Stimulated activated CD4-positive, alpha-beta T cell treated with anti-CD3 and anti-CD28 coated beads, TNF-alpha, amount 100 ng/mL, for 4 hours (primary cell): Measurements from ENCODE around the gene RERG.
"Not testable (repeated sequence)": the region's sequence is repeated elsewhere in the genome, so short reads cannot be mapped to it uniquely, and the experiment has no call there.

Source experiments
- DNase-seq, 3 experiments: peaks; one replicate each; pipeline ENCODE4 v3.0.0-alpha.2; 2020; ENCODE audit warnings: low read depth in 3 of 3

The RERG gene, protein sequence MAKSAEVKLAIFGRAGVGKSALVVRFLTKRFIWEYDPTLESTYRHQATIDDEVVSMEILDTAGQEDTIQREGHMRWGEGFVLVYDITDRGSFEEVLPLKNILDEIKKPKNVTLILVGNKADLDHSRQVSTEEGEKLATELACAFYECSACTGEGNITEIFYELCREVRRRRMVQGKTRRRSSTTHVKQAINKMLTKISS

DNA sequence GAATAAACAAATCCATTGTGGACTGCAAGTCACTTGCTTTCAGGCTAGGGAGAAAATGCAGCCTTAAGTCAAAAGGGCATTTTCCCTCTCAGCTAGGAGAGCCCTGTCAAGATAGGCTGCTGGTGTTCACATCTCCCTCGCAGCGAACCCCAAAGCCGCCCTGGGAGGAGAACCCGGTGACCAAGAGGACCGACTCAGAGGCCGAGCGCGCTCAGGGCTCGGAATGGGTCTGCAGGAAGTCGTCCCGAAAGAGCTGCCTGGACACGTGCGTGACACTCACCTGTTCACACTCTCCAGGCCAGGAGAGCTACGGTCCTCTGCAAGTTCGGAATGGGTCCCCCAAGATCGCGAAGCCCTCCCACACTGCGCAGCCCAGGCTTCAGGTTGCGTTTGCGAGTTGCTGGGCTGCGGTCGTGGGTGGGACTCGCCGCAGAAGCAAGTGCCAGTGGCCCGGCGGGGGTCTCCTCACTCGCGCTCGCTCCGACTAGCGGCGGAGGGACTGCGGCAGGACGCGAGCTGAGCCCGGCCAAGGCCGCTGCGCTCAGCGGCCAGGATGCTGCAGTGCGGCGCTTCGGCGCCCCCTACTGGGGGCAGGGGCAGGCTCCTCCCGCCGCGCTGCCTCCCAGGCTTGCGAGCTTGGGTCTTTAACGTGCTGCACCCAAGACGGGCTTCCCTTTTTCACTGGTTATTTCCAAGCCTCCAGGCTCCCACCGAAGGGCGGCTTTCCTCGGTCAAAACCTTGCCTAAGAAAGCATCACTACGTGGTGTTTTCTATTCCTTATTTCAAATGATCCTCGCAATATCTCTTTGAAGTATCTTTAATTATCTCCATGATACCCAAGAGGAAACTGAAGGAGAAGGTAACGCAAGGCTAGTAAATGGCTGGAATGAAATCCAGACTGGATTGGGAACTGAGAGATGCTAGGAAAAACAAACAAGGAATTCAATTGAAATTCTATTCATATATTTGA lies at the start of gene RERG:
Gene RERG, minus strand, starts transcription at position 503 of the 971 bp plus-strand sequence. CDS start 3,928 bp downstream, outside the sequence.
- DNase-seq = peak; percentile 35 to 55 (median 37)

DNA sequence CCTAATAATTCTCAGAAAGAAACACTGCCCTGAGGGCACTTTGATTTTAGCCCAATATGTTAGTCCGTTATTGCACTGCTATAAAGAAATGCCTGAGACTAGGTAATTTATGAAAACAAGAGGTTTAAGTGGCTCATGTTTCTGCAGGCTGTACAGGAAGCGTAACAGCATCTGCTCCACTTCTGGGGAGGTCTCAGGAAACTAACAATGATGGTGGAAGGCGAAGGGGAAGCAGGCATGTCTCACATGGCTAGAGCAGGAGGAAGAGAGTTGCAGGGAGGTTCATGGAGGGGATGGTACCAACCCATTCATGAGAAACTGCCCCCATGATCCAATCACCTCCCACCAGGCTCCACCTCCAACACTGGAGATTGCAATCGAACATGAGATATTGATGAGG lies 49.4 kb upstream of the RERG start:
- DNase-seq = no peak

- no peak for DNase-seq
Observed at GRCh38 chr12:15268927-15269552, 47.8 kb upstream of the RERG start.

DNA sequence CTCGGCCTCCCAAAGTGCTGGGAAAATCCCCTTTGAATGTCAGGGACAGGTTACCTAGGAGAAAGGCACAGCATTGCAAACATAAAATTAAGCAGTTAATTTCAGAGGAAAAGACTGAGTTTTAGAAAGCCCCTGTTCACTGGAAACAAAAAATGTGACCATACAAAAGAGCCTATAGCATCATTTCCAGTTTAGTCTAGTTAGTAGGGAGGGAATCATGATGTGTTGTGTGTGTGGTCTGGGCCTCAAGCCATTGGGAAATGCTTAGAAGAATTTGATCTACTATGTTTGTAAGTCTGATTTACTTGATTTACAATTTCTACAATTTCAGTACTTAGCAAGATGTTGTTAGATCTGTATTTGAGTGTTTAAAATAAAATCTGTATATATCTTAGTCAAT lies 47.1 kb upstream of the RERG start:
- DNase-seq = no peak

- no peak for DNase-seq
Observed at GRCh38 chr12:15265875-15266274, 44.7 kb upstream of the RERG start.

GRCh38 chr12:15256761-15257160 lies 35.5 kb upstream of the RERG start:
- DNase-seq = no peak

GRCh38 chr12:15253990-15254389 lies 32.8 kb upstream of the RERG start:
- no peak for DNase-seq

GRCh38 chr12:15244926-15245325 lies 23.7 kb upstream of the RERG start:
- no peak for DNase-seq

DNA sequence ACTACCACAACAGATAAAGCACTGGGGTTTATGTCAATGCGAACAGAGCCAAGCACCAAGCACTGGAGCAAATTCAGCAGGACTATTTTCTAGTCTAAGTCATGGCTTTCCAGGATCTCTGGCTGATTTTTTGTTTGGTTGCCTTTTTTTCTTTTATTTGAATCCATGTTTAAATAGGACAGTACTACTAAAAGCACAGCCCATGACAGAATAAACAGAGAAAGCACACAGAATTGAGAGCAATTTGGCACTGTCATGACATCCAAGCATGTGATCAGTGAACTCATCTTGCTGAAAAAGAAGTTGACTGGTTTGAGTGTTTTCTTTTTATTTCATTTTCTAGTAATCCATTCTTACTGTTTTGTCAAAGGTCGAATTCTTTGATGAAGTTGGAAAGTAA lies 23.1 kb upstream of the RERG start:
- DNase-seq = no peak

DNA sequence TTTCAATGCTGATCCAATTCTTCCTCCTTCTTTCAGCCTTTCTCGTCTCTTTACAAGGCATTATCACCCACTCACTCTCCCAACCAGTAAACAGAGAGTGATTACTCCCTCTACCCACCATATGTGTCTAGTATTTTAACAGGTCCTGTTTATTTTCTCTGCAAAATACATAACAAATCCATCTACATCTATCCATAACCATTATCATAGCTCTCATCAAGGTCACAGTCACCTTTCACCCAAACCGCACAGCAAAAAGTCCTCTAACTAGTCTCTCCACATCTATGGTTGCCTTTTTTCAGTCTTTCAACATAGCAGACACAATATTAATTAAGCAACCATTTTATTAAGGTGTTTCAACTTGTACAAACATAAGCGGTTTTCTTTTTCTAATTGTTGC lies 21.9 kb upstream of the RERG start:
- no peak for DNase-seq

DNA sequence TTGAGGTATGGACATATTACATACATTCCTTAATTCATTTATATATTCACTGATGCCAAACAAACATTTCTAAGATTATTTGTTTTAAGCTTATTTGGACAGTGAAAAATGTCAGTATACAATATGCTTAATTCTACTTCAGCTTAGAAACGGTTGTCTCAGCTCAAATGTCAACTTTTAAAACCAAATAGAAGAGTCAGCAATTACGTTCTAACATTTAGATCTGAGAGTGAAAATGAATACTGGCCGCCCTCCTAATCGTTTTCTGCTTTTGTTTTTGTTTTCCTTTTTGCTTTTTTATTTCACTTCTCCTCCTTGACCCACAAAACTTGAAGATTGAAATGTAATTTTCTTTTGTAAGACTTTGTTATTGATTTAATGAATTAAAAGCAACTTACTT lies 19.7 kb upstream of the RERG start:
- no peak for DNase-seq

GRCh38 chr12:15234508-15234907 lies 13.3 kb upstream of the RERG start:
- no peak for DNase-seq

GRCh38 chr12:15234011-15234410 lies 12.8 kb upstream of the RERG start:
- no peak for DNase-seq

DNA sequence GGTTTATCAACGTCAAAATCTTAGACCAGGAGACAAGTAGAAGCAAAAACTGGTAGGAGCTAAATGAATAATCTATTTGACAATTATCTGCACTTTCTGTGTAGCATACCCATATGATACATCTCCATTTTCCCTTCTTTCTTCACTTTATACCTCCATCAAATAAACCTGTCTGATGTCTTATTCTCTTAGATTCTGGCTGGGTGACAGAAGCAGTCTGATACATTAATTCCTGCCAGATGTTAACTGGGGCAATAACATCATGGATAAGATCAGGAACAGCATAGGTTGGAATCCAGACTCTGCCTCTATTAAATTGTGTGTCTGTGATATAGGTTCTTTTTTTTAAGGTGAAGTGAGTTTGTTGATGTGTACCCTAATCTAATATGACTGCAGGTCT lies 11.7 kb upstream of the RERG start:
- no peak for DNase-seq

GRCh38 chr12:15231493-15231892 lies 10.3 kb upstream of the RERG start:
- no peak for DNase-seq

- DNase-seq = no peak
Observed at GRCh38 chr12:15230751-15231150, 9.5 kb upstream of the RERG start.

GRCh38 chr12:15230137-15230536 lies 8.9 kb upstream of the RERG start:
- no peak for DNase-seq

DNA sequence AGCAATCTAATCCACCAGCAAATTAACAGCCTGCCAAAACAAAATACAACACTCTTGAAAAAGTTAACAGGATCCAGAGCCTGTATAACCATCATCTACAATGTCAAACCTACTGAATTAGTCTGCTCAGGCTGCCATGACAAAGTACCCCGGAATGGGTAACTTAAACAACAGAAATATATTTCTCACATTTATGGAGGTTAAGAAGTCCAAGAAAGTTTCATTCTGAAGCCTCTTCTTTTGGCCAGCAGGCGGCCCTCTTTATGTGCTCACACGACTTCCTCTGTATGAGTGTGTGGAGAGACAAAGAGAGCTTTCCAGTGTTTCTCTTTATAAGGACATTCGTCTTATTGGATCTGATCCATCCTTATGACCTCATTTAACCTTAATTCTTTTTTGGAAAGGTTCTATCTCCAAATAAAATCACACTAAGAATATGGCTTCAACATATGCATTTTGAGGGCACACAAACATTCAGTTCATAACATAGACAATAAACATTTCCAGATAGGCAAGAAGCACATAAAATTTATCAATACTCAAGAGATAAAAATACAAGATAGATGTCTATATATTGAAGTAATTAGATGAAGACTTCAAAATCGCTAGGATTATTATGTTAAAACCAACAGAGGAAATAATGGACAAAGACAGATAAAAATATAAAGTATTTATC lies 5.9 kb upstream of the RERG start:
- DNase-seq = no peak

DNA sequence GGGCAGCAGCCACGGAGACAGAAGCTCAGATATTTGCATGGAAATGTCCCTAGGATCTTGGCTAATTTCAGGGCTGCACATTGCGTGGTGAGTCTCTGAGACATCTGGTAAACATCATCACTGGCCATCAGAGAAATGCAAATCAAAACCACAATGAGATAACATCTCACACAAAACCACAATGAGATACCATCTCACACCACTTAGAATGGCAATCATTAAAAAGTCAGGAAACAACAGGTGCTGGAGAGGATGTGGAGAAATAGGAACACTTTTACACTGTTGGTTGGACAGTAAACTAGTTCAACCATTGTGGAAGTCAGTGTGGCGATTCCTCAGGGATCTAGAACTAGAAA lies 4.6 kb upstream of the RERG start:
- not testable (repeated sequence) for DNase-seq

DNA sequence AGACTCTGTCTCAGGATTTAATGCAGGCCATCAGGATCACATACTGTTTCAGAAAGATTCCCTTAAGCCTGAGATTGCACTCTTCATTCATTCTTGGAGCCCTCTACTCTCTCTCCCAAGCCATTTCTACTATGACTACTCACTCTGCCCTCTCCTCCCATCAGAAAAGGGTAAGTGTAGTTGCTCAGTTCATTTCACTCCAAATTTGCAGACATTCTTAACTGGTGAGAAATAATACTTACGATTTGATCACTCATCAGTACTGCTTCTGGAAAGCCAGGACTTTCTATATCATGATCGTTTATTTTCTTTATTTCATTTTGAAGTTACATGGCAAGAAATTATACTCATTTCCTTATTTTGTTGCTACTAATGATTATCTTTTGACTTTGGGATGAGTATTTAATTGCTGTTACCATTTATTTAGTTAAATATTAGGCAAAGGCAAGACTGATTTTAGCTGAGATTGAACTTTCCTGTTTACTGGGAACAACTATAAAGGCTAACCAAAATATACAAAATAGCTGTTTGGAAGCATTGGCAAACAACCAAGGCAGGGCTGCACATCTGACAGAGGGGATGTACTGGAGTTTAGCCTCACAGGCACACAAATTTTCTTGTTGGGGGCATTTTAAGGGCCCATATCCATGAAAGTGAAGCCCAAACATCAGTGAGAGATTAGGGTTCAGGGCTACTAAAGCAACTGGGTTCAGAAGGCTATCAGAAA lies 4.1 kb upstream of the RERG start:
- DNase-seq = no peak

GRCh38 chr12:15222219-15222618 lies 1.0 kb upstream of the RERG start:
- DNase-seq = no peak

DNA sequence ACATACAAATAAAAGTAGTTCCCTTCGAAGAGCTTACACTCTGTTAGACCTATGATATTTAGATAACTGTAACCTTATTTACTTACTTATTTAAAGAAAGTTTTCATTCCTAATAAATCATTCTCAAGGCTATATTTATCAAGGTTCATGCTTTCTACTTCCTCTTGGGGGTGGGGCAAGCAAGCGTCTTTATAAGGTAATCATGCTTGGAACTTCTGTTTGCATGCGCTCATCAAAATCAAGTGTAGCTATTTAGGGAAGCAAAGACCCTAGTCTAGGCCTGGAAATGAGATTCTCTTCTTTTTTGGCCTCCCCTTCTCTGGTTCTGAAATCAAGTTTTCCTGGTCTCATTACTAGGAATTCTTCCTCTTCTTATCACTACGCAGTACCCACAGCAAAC lies 766 bp downstream of the RERG start:
- DNase-seq = no peak
